ENCODE data around the gene PDZD7. TPM values are rescaled to one million over a fixed set of nuclear protein-coding genes. Genes with fewer than 3 reads are reported as not detected.

The PDZD7 gene
- 0.88 and 1.2 TPM in 2 replicates for total RNA-seq

DNA sequence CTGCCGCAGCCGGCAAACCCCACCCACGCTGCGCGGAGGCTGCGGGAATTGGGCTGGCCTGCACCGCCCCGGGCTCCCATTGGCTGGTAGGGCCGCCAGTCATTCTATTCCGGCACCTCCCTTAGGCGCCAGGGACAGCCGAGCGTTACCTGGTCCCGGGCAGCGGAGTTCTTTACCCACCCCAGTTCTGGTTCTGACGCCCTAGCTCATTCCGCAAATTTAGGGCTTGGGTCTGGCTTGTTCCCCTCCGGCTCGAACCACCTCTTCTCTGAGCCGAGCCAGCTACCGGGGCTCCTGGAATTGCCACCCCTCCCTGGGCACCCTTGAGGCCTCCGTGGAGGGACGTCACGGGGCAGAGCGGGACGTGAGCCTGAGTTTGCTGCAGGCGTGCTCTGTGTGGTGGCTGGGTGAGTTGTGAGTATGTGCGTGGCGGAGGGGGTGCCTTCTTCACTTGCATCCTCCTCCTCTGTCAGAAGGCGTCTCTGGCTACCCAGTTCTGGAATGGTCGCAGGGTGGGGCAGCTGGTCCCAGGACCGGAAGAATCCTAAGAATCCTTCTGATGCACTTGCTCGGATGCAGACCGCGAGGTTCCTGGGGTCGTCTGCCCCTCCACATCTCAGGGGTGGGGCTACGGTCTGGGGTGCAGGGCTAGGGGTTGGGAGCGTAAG is at the start of gene PDZD7, which contains the start of gene SFXN3:
PDZD7 (minus strand) TSS at position 2 of the 668 bp plus-strand sequence. CDS start 910 bp downstream, outside the sequence.
SFXN3 (plus strand) TSS at position 107 of the 668 bp plus-strand sequence. CDS start 3,461 bp downstream, outside the sequence.

DNA sequence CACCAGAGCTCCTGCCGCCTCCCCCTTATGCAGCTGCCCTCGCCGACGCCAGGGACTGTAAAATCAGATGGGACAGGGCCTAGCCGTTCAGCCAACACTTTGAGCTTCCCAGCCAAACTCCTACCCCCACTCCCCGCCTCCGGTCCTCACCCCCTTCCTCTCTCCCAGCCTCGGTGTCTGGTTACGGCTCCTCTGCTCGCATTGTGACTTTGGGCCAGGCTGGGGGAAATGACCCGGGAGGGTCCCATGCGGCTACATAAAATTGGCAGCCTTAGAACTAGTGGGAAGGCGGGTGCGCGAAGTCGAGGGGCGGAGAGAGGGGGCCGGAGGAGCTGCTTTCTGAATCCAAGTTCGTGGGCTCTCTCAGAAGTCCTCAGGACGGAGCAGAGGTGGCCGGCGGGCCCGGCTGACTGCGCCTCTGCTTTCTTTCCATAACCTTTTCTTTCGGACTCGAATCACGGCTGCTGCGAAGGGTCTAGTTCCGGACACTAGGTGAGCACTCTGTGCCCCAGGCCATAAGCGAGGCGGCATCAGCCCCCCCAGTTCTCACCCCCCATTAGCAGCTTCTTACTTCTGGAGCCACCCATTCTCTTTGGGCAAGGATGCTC is 30.8 kb upstream of the PDZD7 start, which contains the start of gene KAZALD1:
KAZALD1 (plus strand) TSS at position 366 of the 608 bp plus-strand sequence. CDS start 604 bp downstream, outside the sequence.

DNA sequence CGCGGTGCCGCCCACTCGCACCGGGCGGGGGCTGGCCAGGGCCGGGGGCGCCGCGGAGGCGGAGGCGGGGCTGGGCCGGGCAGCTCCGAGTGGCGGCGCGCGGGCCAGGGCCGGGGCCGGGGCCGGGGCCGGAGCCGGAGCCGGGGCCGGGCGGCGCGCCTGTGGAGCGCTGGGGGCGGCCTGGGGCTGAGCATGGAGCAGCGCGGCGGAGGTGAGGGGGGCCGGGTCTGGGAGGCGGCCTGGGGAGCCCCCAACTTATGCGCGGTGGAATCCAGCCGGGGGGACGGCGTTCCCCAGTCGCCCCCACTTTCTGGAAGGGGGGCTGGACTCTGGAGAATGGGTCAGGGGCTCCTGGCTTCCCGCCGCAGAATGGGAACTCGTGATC is 31.2 kb downstream of the PDZD7 start, which contains the start of gene LZTS2:
LZTS2 (plus strand) TSS at position 67 of the 385 bp plus-strand sequence. CDS start 2,731 bp downstream, outside the sequence.

DNA sequence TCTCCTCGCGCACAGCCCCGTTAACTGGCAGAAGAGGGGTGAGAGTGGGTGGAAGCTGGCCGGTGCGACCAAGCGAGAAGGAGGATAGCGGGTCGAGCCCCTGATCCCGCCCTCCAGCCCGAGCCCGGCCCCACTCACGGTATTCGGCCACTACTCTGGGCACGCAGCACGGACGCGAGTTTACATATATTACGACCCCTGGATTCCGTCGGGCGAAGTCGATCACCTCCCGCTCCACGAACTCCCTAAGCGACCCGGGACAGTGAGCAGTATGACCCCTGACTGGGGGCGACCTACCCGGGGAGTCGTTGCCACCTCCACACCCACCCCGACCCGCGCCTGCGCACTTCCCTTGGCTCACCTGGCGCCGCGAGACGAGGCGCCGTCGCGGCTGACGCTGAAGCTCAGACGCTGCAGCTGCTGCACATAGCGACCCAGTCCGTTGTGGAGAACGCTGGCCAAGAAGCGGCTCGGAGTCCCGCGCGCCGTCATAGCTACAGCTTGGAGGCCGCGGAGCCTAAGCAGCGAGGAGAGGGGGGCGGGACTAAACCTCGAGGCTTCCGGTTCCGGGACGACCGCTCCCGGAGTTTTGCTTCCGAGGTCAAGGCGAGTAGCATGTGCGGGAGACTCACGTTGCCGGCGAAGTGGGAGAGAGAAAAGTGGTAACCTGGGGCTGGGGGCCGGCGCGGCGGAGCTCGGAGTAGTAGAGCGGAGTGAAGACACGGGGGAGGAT is 43.8 kb downstream of the PDZD7 start, which contains the start of the genes MRPL43 and TWNK:
MRPL43 (minus strand) TSS at position 546 of the 733 bp plus-strand sequence; CDS start at position 492, 54 bp downstream.
TWNK (plus strand) TSS at position 592 of the 733 bp plus-strand sequence. CDS start 668 bp downstream, outside the sequence.

DNA sequence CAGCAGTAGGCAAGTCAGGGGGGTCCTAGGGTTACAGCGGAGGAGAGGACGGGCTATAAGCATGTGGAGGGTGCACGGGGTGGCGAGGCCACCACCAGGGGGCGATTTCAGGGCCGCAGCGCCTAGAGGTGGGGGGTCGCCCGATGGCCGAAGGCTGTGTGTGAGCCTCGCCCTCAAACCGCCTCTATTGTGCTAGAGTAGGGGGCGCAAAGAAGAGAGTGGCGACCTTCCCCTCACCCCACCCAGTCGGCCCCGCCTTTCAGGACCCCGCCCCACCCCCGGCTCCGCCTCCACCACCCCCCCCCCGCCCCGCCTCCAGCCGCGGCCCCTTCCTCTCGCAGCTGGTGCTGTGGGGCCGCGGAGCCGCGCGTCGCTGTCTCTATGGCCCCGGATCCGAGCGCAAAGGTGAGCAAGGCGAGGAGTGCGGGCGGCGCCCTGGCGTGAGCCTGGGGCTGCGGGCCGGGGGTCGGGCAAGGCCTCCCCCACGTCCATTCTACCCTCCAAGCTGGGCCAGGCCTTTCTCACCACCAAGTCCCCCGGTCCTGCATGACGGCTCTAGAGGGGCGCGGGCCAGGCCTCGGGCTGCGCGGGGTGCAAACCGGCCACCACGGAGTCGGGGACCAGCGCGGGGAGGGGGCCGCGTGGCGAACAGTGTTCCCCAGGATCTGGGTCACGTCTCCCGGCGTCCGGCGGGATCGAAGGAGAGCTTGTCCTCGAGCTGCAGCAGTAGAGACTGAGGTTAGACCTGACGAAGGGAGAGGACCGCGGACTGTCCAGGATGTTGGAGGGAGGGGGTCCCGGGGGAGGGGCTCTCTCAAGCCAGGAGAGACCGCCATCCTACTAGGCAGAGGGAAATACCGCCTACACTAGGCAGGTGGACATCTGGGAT is 61.5 kb downstream of the PDZD7 start, which contains the start of gene SEMA4G:
SEMA4G (plus strand) TSS at position 318 of the 889 bp plus-strand sequence. CDS start 3,409 bp downstream, outside the sequence.

Other genes with a start within 250 kb of the PDZD7 start
- 8.1 and 9.4 TPM in 2 replicates for gene SLF2, start 118.2 kb downstream of the PDZD7 start, total RNA-seq
- gene SEMA4G, start 61.6 kb downstream of the PDZD7 start, total RNA-seq: 1.2 and 1.9 TPM in 2 replicates
- gene MRPL43, start 43.6 kb downstream of the PDZD7 start, total RNA-seq: 100 and 112 TPM in 2 replicates
- 6.4 and 10.1 TPM in 2 replicates for gene TWNK, start 43.6 kb downstream of the PDZD7 start, total RNA-seq
- 42.8 and 61.3 TPM in 2 replicates for gene LZTS2, start 31.3 kb downstream of the PDZD7 start, total RNA-seq
- gene SFXN3, start 105 bp upstream of the PDZD7 start, total RNA-seq: 25.0 and 37.0 TPM in 2 replicates
- gene KAZALD1, start 30.9 kb upstream of the PDZD7 start, total RNA-seq: 3.3 and 3.8 TPM in 2 replicates
- 0.65 and 2.2 TPM in 2 replicates for gene TLX1, start 100.2 kb upstream of the PDZD7 start, total RNA-seq
- not detected in 2 replicates for gene LBX1, start 198.3 kb upstream of the PDZD7 start, total RNA-seq

Measured in airway epithelial cell (primary cell).